HuH-7 (cell line): ENCODE results near the gene RBM47.
"Not testable (repeated sequence)": the region's sequence is repeated elsewhere in the genome, so short reads cannot be mapped to it uniquely, and the experiment has no call there.

Experiments
- DNase-seq: peaks from one replicate; pipeline ENCODE4 v3.0.0; 2011; ENCODE audit warnings: low spot score

Gene RBM47

DNA sequence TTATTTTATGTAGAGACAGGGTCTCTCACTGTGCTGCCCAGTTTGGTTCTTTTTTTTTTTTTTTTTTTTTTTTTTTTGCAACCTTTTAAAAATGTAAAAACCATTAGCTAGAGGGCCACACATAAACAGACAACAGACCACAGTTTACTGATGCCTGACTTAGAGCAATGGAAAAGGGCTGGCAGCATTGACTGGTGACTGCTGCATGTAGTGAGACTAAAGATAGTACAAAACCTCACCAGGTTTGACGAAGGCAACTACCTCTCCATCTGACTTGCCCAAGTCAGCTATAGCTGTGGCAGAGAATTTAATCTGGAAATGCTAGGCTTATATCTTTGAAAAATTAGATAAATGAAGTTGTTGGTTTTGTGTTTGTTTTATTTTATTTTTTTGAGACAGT lies 102.9 kb downstream of the RBM47 start:
- DNase-seq = no peak

DNA sequence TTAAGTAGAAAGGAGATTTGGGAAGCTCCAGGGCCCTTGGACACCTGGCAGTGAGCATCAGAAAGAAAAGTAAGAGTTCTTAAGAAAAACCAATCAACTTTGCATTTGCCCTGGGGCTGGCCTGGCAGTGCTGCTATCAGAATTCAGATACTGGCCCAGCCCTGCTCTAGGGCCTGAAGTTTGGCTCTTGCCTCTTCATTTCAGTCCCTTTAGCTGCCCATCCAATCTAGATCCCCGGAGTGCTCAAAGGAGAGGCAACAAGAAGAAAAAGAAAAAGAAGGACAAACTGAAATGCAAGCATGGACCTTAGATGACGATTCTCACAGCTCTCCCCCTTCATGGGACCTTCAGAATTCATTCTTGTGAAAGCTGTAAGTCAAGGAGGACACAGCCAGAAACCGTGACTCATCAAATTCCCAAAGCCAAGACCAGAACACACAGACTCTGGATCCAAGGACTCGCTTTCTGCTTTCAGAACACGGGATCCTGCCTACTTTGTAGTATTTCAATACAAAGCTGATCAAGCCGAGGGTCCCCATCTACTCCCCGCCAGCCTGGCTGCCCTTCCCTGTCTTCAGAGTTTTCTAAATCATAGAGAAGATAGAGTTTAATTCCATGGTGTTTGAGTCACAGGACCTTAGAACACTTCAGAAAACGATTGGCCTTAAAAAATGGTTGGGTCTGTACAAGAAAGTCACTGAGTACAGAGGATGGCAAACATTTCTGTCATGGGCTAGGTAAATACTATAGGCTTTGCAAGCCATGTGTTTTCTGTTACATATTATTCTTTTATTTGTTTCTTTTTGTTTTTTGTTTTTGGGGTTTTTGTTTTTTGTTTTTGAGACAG lies 103.7 kb downstream of the RBM47 start:
- no peak for DNase-seq

DNA sequence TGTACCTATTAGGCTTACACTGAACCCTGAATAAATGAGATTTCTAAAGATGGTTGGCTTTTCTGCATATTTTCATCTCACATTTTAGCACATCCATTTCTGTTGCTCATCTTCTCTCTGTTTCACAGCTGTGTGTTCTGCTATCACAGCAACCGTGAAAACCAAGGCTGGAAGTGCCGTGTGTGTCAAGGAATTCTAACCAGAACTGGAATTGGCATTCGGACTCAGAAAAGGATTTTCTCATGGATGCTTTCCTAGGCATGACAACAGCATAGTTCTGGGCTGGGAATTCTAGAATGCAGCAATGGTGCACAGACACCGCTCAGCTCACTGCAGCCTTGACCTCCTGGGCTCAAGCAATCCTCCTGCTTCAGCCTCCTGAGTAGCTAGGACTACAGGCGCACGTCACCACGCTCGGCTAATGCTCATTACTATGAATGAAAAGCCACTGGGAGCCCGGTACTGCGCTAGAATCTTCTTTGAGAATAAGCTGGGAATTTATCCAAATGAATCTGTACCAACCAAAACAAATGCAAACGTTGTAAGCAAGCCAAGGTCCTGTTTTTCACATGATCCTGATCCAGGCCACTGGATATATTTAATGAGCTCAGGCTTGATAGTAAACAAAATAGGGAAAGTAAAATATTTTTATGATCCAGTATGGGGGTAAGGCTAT lies 105.2 kb downstream of the RBM47 start:
- no peak for DNase-seq

DNA sequence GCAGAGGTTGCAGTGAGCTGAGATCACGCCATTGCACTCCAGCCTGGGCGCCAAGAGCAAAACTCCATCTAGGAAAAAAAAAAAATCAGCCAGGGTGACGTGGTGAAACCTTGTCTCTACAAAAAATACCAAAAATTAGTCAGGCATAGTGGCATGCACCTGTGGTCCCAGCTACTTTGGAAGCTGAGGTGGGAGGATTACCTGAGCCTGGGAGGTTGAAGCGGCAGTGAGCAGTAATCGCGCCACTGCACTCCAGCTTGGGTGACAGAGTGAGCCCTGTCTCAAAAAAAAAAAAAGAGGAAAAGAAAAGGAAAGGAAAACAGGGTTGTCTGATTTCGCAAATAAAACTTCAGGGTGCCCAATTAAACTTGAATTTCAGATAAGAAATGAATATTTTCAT lies 106.1 kb downstream of the RBM47 start:
- no peak for DNase-seq

DNA sequence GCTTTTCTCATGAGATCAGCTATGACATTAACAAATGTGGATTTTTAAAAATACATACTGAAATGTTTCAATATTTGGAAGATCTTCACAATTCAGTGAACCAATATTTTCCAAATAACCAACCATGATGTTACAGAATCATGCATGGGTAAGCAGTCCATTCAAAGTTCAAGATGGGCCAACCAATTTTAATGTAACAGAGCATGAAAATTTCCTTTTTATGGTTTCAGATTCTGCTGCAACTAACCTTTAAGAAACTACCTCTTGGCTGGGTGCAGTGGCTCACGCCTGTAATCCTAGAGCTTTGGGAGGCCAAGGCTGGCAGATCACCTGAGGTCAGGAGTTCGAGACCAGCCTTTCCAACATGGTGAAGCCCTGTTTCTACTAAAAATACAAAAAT lies 107.7 kb downstream of the RBM47 start:
- DNase-seq = no peak

DNA sequence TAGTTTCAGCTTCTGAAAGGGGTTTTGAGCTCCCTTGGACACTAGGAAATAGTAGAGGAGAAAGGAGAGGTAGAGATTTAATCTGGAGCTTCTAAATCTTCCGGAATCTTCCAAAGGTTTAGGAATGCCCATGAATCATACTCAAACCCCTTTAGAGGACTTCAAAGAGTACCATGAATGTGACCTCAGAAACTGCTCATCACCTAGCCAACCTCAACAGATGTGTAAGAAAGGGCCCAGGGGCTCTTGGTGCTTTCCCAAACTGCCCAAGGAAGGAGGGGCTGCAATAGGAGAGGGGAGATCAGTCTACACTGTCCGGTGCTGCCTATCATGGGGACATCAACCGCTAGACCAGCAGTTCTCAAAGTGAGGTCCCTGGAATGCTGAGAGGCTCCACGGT lies 109.1 kb downstream of the RBM47 start:
- no peak for DNase-seq

DNA sequence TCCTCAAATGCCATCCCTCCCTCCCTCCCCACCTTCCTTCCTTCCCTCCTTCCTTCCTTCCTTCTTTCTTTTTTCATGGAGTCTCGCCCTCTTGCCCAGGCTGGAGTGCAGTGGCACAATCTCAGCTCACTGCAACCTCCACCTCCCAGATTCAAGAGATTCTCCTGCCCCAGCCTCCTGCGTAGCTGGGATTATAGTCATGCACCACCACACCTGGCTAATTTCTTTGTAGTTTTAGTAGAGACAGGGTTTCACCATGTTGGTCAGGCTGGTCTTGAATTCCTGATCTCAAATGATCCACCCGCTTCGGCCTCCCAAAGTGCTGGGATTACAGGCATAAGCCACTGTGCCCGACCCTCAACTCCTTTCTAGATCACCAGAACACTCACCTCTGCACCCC lies 112.6 kb downstream of the RBM47 start:
- DNase-seq = not testable (repeated sequence)

DNA sequence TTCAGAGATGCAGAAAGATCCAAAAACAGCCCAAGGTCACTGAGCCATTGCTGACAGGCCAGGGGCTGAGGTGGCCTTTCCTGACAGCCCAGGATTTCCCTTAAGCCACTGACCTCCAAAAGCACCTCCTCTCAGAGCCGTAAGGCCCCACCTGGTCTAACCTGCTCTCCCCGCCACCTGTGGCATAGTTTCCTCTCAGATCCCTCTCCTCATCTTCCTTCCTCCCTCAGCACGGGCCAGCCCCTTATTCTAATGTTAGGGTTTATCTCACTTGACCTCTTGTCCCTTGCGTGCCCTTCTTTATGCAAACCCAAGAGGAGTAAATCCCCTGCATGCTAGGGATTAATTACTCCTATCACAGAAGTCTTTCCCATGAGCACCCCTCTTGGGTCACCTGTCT lies 113.0 kb downstream of the RBM47 start:
- DNase-seq = no peak

DNA sequence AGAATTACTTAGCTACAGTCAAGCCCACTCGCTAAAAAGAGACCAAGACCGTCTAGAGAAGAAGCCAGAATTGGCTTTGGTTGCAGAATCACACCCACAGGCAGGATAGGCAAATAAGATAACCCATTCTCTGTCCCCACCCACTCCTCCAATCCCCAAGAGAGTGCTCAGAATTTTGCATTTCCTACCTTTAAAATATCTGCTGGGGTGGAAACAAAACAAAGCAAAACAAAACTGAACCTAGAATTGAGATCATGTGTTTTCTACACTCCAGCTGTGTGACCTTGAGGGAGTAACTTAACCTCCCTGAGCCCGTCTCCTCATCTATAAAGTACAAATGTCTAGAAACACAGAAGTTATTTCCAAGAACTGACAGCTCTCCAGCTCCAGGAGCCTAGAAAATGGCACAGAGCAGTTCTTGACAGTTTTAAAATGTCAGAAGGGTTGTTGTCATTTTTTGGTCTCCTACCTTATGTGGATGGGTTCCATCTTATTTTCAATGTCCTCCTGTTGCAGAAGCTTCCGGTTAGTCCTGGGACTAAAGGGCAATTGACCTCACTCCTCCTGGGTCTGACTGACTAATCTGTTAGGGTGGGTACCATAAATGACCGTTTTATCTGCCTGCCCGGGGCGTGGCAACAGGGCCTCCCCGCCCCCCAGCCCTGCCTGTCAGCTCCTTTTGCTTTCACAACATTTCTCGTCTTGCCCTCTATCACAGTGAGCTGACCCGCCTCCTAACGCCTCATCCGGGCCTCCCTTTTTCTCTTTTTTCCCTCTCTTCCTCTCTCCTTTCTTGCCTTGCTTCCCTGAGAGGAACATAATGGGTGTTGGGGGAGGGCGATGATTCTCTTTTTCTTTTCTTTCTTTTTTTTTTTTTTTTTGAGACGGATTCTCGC lies 114.0 kb downstream of the RBM47 start:
- peak; percentile 69 for DNase-seq

DNA sequence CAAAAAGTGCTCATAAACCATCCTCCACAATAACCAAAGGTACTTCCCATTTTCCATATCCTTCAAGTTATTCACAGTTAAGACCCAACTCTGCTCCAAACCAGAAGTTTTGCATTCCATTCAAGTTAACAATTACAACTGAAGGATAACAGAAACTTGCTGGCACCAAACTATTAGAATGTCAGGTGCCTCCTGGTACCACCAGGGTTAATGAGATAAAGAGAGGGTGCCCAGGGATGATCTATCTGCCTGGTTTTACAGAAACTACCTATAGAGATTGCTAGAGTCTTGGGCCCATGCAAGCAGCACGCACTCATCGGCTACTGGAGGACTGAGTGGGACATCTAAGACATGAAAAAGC lies 114.6 kb downstream of the RBM47 start:
- DNase-seq = no peak

DNA sequence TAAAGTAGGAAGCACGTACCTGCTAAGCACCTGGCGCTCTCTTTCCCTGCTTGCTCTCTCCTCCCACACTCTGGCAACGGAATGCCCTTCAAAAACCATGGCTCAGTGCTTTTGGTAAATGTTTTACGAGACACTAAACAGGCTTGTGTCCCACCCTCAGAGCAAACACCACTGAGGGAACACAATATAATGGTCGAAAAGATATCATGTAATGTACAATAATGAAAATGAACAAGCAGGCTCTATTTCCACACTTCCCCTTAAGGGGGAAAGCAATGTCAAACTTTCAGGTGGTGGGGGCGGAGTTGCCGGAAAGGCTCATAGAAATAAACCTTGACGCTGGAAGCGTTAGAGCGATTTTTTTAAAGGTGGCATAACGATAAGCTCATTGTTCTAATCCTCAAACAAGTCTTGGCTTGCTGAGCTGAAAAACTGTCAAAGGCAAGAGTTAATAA lies 115.1 kb downstream of the RBM47 start:
- no peak for DNase-seq

DNA sequence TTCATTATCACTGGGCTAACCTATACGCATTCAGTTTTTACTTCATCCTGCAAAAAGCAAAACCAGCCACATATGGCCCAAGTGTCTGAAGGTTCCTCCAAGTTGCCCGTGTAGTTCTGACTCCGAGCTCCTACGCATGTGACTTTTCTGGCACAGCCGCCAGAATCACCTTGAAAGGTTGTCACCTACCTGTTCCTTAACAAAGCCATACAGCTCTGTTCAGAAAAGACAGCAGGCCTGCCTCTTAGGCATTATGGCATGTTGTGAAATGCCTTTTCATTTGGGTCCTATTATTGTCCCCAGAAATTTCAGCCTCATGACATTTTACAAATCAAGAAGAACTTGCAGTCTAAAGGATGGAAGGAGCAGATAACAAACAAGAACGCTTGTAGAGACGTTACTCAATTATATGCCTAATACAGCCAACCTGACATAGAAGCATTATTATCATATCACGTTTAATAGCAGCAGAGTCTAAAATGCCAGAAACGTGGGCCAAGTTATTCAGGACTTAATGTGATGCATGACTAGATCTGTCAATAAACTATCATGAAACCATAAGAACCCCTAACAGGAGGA lies 118.5 kb downstream of the RBM47 start:
- no peak for DNase-seq

DNA sequence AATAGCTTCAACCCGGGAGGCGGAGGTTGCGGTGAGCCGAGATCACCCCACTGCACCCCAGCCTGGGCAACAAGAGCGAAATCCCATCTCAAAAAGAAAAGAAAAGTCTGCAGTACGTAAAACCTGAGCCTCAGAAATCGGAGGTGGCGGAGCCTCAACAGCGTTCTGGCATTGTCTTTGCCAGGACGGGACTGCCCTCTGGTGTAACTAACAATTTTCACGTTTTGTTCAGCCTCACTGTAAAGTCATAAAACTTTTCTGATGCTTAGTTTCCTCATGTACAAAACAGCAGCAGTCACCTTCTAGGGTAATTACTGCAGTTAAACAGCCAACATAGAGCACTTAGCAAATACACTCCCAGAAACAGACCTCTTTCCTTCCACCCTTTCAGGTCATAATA lies 121.7 kb downstream of the RBM47 start:
- DNase-seq = no peak

DNA sequence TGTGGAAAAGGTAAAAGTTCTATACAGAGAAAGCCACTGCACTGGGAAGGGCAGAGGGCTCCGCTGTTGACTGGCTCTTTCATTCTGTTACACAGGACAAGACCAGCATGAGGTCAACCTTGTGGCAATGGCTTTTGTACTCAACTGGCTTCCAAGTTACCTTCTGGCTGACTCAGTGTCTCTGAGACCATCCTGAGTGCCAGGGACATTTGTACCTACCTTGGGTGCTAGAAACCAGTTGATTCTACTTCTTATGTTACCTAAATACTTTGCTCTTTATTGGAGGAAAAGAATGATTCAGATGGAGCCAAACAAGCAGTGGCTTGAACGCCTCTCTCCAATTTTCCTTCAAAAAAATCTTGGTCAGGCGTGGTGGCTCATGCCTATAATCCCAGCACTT lies 123.2 kb downstream of the RBM47 start:
- DNase-seq = no peak

DNA sequence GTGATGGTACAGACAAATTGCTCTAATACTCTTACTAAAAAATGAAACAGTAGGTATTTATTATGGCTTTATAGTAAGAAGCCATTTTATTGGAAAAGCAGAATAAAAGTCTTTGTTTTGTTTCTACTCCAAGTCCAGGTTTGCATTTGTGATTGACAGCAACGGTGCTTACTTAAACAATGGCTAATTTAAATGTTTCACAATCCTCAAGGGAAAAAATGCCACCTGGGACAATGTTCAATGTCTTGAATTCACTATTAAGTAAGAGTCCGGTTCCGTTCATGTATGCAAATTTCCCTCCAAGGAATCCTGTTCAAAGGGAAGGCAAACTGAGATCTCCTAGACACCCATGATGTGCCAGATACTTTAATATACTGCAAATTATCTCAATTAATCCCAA lies 123.6 kb downstream of the RBM47 start:
- DNase-seq = no peak

DNA sequence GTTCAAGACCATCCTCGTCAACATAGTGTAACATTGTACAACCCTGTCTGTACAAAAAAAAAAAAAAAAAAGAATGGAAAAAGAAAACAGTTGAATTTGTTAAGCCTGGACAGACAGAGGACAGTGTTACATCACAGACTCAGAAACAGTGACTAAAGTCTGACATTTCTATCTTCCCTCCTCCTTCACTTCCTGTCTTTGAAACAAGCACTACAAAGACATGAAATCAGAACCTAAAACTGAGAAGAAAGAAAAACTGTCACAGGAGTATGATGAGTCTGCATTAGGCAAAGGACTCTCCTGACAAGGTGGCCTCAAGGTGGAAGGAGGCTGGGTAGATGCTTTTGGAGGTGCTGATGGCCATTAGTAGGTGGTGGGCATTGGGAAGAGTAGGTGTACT lies 126.7 kb downstream of the RBM47 start:
- DNase-seq = no peak

DNA sequence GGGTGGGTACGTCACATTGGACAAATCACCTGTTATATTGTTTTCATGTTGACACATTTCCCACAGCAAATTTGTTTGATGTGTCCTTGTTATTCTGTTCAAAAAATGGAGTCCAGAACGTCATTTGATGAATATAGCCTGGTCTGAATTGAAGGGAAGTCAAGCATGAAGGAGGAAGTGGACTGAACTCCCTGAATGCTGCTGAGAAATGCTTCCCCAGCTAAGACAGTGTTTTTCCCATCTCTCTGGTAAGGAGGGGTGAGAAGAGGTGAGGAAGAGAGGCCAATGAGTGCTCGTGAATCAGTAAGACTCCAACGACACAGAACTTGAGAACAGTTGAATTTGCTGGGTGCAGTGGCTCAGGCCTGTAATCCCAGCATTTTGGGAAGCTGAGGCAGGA lies 127.4 kb downstream of the RBM47 start:
- no peak for DNase-seq

DNA sequence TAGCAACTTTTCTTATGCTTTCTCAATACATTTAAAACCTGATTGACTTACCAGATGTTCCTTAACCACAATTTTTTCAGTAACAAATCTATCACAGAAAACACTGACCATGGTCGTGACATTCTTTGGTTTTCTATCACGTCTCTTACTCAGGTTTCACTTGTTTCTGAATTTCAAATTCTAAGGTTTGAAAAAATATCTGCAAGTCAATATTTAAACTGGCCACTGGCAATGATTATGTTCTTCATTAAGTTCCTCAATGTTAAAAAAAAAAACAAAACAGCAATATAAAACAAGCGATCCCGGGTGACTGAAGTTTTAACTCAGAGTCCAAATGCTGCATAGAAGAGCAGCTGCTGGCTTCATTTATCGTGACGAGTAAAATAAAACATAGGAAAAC lies 128.9 kb downstream of the RBM47 start:
- DNase-seq = no peak

DNA sequence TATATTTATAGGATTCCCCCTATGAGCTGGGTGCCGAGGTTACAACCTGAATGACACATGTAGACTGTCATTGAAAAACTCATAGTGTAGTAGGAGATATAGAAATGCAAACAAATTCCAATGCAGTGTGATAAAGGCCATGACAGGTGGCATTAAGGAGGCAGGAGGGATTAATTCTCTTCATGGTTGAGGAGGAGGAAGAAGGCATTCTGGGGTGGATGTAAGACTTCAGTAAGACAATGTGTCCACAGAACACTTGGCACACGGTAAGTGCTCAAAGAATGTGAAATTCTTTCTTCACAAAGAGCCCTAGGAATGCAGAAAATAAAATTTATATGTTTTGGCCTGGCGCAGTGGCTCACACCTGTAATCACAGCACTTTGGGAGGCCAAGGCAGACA lies 136.5 kb downstream of the RBM47 start:
- DNase-seq = no peak

DNA sequence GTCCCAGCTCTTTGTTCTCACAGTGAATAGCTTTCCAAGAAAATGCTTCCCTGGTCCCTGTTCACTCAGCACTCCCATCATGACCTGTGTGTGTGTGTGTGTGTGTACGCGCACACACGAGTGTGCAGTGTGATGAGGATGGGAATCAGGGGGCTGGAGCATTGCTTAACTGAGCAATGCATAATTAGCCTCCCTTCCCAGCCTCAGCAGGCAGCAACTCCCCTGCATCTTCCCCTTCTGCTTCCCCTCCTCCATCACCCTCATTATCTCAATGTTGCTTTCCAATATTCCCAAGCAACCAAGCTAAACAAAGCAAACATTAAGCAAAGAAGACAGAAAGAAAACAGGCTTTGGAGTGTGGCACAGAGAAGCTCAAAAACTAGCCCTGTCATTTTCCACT lies 137.0 kb downstream of the RBM47 start:
- DNase-seq = no peak

DNA sequence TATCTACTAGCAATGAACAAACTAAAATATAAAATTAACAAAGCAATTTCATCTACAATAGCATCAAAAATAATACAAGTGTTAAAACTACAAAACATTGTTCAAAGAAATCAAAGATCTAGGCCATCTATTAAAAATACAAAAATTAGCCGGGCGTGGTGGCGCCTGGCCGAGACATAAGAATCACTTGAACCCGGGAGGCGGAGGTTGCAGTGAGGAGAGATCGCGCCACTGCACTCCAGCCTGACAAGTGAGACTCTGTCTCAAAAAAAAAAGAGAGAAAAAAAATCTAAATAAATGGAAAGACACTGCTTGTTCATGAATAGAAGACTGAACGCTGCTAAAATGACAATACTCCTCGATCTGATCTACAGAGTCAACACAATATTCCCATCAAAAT lies 139.2 kb downstream of the RBM47 start:
- DNase-seq = no peak

DNA sequence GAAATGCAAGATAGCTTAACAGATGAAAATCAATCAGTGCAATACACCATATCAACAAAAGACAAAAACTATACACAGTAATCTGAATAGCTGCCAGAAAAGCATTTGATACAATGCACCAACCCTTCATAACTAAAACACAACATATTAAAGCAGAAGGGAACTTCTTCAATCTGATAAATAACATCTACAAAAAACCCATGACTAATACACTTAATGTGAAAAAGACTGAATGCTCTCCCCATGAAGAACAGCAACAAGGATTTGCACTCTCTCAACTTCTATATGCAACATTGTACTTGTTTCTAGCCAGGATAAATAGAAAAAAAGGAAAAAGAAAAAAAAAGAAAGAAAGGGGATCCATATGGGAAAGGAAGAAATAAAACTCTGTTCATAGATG lies 139.7 kb downstream of the RBM47 start:
- no peak for DNase-seq
